Activated CD8-positive, alpha-beta memory T cell treated with anti-CD3 and anti-CD28 coated beads for 1 hour (primary cell): ENCODE results near the gene LUZP1.
A peak's percentile ranks its signal among the peaks of the same experiment; 100 is the strongest.
"Not testable (repeated sequence)": the region's sequence is repeated elsewhere in the genome, so short reads cannot be mapped to it uniquely, and the experiment has no call there.

ENCODE experiments used
- DNase-seq, 2 donors: peaks; one replicate each; pipeline ENCODE4 v3.0.0-alpha.2; 2020; ENCODE audit warnings: low read depth in 1 of 2; ENCODE audit errors: extremely low read depth in 1 of 2

Gene LUZP1

GRCh38 chr1:23168445-23169194 lies at the start of gene LUZP1:
LUZP1 (minus strand) TSS chr1:23168856.
- peak; percentile 75 to 89 for DNase-seq

- no peak for DNase-seq
These were observed 48.9 kb upstream of the LUZP1 start, which contains the start of gene HTR1D for GRCh38 chr1:23217421-23218115. HTR1D (minus strand) TSS chr1:23217502; CDS start chr1:23194219, 23,283 bp downstream.

GRCh38 chr1:23216771-23217420 lies 48.2 kb upstream of the LUZP1 start:
- DNase-seq, result peak in 1 of 2 donors; percentile 19

- DNase-seq, result no peak
These were observed 47.2 kb upstream of the LUZP1 start for GRCh38 chr1:23215751-23216449.

GRCh38 chr1:23215291-23215690 lies 46.6 kb upstream of the LUZP1 start:
- no peak for DNase-seq

- no peak for DNase-seq
These were observed 46.0 kb upstream of the LUZP1 start for GRCh38 chr1:23214640-23215039.

- DNase-seq, result no peak
These were observed 43.3 kb upstream of the LUZP1 start for GRCh38 chr1:23211955-23212354.

GRCh38 chr1:23210963-23211362 lies 42.3 kb upstream of the LUZP1 start:
- no peak for DNase-seq

- DNase-seq, result no peak
These were observed 41.7 kb upstream of the LUZP1 start for GRCh38 chr1:23210351-23210785.

GRCh38 chr1:23209770-23210169 lies 41.1 kb upstream of the LUZP1 start:
- DNase-seq, result no peak

- DNase-seq, result no peak
These were observed 39.9 kb upstream of the LUZP1 start for GRCh38 chr1:23208527-23208926.

GRCh38 chr1:23207733-23208132 lies 39.1 kb upstream of the LUZP1 start:
- not testable (repeated sequence) for DNase-seq

- DNase-seq, result no peak
These were observed 33.6 kb upstream of the LUZP1 start for GRCh38 chr1:23202263-23202749.

- no peak for DNase-seq
These were observed 32.2 kb upstream of the LUZP1 start for GRCh38 chr1:23200883-23201282.

- DNase-seq, result no peak
These were observed 29.7 kb upstream of the LUZP1 start for GRCh38 chr1:23198373-23198772.

- no peak for DNase-seq
These were observed 28.1 kb upstream of the LUZP1 start for GRCh38 chr1:23196627-23197328.

GRCh38 chr1:23194119-23194984 lies 25.7 kb upstream of the LUZP1 start:
- DNase-seq, result no peak

GRCh38 chr1:23193391-23194118 lies 24.9 kb upstream of the LUZP1 start:
- no peak for DNase-seq

GRCh38 chr1:23191199-23191598 lies 22.5 kb upstream of the LUZP1 start:
- no peak for DNase-seq
